HG02642 (cell line): ENCODE data around the gene FBXO40.

Source experiments
- ATAC-seq: cut with Tn5 transposase; IDR thresholded peaks from one replicate; pipeline ENCODE4 v1.9.1; 2021; ENCODE audit warnings: mild to moderate bottlenecking; ENCODE audit not compliant: unreplicated experiment, poor library complexity

FBXO40 gene

DNA sequence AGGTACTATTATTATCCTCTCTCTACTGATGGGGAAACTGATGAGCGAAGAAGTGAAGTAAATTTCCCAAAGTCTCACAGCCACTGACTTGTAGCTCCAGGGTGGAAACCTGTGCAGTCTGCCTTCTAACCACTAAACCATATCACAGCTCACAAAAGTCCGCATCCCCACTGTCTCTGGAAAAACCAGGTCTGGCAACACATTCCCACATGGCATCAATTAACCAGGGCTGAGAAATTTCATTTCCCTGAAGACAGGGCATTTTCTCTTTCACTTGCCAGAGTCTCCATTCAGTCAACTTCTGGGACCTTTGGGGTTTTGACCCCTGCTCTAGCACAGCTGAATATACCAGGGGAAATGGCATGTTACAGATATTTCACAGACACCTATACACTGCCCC, 26.5 kb downstream of the FBXO40 start:
- ATAC-seq: no peak

DNA sequence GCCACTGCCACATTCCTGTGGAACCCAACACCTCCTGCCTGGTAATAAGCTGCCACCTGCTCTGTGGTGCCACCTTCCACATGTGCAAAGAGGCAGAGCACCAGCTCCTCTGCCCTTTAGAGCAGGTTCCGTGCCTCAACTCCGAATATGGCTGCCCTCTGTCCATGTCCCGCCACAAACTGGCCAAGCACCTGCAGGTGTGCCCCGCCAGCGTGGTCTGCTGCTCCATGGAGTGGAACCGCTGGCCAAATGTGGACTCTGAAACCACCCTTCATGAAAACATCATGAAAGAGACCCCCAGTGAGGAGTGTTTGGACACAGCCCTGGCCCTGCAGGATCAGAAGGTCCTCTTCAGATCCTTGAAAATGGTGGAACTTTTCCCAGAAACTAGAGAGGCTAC, 28.3 kb downstream of the FBXO40 start:
- ATAC-seq: no peak

DNA sequence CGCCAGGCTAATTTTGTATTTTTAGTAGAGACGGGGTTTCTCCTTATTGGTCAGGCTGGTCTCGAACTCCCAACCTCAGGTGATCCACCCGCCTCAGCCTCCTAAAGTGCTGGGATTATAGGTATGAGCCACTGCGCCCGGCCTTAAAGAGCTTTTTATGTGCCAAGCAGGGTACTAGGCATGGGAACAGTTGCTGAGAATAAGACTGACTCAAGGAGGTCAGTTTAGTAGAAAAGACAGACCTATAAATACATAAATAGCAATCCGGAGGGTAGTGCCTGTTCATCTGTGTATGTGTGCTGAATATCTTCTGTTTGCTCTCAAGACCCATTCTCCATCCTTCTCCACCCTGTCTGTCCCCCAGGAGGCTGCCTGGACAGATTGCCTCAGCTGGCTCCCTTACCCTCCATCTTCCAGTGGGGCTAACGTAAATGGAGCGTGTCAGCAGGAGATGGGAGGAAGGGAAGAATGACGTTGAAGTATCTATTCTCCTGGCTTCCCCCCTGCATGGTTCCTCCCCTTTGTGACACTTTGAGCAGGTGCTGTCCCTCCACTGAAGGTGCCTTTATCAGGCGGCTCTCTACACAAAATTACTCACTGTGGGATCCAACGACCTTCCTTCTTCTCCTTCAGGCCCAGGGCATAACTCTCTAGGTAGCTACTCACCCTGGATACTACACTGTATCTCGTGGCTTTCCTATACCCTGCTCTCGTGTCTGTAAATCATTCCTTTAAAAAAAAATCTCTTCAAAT, 31.1 kb downstream of the FBXO40 start:
- no peak for ATAC-seq

DNA sequence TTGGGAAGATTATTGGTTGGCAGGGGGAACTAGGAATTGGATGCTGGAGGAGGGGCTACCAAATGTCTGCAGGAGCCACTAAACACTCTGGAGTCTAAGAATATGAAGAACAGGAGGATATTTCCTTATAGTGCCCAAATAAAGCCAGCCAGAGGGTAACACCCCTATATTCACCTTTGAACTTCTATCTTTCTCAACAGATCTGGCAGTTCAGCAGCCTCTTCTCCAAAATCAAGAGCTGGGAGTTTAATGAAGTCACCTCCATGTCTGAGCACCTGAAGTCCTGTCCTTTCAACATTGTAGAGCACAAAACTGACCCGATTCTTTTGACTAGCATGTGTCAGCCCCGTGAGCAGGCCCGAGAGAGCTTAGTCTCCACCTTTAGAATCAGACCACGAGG, 33.3 kb downstream of the FBXO40 start:
- ATAC-seq: no peak

DNA sequence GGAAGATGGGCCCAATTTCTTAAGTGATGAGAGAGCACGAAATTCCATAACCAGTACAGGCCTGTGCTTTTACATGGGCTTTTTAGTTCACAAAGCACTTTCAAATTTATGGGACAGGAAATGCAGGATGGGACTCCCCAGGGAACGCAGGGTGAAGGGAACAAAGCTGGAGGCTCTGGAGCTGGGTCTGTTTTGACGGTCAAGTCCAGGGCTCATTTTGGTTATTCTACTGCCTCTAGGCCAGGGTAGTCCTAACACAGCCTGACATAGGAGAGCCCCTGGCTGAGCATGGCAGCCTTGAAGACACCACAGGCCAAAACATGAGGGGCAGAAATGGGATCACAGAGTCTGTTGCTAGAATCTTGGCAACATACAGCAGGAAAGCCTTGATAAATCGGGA, 34.0 kb downstream of the FBXO40 start:
- ATAC-seq: no peak

DNA sequence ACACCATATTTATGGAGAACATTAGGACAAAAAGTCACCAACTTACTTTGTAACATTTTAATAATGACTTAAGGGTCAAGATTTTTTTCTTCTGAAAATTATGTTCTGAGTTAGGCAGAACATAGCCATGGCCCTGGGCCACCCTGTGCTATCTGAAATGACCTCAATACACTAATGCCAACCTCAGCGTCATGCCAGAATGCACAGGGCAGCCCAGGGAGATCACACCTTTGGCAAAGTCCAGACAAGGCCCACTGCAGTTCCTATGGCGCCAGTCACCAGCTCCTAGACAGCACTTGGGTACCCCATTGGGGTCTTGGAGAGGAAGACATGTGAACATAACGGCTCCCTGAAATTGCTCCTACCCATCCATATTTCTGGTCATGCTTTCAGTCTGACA, 34.4 kb downstream of the FBXO40 start:
- no peak for ATAC-seq

DNA sequence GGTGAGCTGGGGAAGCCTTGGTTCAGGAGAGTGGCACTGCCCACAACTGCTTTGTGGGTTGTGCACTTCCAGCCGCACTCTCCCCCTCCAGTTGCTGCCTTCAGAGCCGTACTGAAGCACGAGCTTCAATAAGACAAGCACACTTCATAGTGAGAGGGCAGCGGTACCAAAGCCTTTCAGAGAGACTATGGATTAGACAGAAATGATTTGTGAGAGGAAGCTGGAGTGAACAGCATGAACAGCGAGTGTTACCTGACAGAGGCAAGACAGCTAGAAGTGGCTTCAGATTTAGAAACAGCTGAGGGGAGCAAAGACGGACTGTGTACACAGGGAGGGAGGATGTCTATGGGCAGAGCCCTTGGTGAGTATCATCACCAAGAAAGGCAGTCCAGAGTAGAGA, 36.4 kb downstream of the FBXO40 start:
- no peak for ATAC-seq

DNA sequence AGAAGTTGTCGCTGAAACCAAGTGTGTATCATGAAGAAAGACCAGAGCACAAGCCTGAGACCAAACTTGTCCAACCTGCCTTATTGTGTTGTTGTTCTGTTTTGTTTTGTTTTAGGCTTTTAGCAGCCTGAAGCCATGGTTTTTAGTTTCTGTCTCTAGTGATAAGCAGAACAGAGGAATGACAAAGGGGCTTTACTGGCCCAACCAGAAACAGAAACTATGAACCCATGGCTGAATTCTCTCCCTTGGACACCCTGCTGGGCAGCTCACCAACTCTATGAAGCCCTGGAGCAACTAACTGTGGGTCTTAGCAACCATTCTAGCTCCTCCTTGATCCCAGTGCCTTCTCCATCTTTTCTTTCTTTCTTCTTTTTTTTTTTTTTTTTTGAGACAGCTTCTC, 37.2 kb downstream of the FBXO40 start:
- no peak for ATAC-seq

DNA sequence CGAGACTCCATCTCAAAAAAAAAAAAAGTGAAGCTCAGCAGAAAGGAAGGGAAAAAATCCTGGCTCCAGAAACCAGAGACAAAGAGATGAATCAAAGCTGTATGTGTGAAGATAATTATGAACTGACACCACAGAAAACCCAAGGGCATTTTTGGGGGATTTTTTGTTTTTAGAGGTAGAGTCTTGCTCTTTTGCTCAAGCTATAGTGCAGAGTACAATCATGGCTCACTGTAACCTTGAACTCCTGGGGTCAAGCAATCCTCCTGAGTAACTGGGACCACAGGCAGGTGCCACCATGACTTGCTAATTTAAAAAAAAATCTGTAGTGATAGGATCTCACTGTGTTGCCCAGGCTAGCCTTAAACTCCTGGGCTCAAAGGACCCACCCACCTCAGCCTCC, 44.7 kb downstream of the FBXO40 start:
- peak; percentile 50 for ATAC-seq

DNA sequence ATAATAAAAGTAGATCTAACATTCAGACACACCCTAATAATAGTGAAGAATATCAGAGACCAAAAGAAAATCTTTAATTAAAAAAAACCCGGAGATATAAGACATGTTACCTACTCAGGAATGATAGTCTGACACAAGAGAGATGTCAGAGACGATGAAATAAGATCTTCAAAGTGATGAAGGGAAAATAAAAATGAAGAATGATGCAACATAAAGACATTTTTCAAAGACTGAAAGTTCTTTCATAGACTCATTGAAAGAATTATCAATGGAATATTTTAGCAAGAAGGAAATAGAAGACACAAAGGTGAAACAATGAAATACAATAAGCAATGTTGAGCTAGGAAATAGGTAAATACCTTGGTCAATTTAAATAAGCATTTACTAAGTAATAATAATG, 47.9 kb downstream of the FBXO40 start:
- ATAC-seq: no peak

DNA sequence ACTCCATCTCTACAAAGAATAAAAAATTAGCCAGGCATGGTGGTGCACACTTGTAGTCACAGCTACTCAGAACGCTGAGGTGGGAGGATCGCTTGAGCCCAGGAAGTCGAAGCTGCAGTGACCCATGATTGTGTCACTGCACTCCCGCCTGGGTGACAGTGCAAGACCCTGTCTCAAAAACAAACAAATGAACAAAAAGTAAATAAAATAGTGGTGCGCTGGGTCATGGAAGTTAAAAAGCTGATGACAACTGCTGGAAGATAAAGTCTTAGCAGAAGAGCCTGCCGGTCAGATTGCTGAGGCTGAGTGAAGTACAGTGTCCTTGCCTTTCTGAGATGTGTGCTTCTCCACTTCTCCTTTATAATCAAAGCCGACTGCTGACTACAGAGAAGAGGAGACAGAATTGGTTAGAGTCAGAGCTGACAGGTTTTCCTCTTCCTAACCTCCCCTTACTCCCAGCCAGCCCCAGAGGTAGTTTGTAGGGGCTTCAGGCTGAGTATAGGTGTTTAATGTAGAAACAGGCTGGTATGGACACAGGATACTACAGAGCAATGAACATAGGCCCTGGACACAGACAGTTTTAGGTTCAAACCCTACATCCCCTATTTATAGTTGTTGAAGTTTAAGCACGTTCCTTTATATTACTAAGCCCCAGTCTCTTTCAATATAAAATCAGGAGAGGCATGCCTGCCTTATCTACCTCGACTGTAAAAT, 49.6 kb downstream of the FBXO40 start:
- ATAC-seq: no peak

DNA sequence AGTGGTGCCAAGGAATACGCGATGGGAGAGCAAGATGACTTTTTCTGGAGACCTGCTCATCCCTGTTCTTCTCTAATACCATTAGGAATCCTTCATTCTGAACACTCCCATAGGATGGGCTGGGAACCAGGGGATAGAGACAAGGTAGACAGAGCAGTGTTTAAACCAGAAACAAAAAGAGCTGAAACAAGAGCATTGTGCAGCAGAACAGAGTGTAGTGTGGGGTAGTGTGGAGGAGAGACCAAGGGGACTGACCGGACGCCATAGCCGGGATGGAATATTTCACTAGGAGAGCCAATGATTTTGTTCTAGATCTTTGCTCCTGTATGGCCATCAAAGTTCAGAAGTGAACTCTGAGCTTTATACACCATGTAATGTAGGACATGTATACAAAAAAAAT, 51.9 kb downstream of the FBXO40 start:
- no peak for ATAC-seq

DNA sequence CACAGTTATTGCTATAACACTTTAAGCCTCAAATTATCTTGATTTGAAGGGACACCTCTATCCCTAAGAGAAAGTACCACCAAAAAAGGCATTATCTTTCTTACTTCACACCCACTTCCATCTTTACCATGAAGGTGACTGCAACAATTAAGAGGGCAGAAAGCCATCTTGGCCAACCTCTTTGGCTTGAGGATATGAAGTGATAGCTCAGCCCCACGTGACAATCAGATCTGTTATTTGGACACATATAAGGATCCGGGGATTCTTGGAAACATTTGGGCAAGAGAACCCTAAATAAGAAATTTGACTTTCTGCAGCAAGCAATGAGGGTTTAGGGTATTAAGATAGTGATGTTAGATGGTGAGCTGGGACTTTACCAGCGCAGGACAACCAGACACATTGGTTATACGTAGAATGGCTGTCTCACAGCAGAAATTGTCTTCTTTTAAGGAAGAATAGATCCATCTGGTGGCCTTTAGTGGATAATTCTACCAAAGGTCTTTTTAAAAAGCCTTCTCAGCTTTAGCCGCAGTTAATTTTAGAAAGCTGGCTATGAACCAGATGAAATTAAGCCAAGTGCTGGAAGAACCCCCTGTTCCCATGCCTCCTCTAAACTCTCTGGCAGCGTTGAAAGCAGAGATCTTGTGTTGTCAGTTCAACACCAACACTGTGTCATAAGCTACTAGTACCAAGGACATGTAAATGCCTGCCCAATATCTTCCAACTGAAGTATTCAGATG, 55.2 kb downstream of the FBXO40 start:
- no peak for ATAC-seq

DNA sequence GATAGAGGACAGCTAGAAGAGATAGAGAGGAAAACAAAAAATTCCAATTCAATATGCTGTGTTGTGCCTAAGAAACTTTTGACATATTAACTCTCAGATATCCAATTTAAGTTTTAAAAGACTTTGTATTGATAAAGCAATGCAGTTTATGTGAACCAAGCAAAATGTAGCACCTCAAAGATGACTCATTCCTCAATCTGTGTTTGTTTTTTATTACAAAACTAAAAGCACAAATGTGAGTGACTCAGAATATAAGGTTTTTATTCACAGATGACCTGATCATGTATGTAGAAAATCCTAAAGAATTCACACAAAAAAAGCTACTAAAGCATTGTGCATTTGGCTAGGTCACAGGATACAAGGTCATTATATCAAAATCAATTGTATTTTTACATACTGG, 56.5 kb downstream of the FBXO40 start:
- no peak for ATAC-seq

DNA sequence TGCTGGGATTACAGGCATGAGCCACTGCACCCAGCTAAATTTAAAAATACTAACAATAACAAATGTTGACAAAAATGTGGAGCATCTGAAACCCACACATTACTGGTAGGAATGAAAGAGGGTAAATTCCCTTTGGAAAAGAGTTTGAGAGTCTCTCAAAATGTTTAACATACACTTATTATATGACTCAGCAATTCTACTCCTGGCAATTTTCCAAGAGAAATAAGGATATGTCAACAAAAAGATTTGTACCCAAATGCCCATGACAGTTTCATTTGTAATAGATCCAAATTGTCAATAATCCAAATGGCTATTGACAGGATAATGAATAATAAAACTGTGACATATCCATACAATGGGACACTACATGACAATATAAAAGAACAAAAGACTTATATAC, 58.5 kb downstream of the FBXO40 start:
- ATAC-seq: no peak

DNA sequence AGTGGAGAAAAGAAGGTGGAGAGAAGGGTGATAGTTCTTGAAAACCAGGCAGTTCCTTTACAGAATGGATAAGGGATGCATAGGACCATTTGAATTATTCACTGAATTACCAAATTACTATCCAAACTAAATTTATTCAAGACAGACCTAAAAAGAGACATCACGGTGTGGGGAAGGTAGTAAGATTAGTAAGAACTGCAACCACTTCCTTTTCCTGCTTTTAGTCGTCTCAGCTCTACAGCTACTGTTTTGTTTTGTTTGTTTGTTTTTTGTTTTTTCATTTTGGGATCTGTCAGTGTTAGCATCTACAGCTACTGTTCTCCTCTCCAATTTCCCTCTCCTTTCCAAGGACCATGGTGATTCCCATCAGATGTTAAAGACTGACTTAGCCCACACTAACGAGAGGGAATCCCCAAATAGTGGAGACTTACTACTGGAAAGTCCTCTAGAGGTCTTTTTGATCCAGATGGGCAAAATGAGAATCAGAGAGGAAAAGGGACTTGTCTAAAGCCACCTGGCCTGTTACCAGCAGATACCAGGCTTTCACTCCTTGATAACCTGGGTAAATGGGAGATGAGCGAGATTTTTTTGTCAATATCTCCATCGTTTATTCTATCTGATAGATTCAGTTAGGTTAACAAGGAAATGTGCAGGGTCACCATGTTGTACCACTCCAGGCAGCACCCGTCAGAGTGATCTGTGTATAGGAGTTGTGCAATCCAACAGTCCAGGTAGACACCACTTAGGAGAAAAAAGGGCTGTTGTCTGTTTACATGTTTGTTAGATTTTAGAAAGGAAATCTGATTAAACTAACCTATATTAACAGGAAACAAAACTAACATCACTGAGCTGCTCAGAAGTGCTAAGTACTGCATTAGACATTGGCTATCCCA, 61.6 kb downstream of the FBXO40 start:
- ATAC-seq: peak; percentile 80

DNA sequence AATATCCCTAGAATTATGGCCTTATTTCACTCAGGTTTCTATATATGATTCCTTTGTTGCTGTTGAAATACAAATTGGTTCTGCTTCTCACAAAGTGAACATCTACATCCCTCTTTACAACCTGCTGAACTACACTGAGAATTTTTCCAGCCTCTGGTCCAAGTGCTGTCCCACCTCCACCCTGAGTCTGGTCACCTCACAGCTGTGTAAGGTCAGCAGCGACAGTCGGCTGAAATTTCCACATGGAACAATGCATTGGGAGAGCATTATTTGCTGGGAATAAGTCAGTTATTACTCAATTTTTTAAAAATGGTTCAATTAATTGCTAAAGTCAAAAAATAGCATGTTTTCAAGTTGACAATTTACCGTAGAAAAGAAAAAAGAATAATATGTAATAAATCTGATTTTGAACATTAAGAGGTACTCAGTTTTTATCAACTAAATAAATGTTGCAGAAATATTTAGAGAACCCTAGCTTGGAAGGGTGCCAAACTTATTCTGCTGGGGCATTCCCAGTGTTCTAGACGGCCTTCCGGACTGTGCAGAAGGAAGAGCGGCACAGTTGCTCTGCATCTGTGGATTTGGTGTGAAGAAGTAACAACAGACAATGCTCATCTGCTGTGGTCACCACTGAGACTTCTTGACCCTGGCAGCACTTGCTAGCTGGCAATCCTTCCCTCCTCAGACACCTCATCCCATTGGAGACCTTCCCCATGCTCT, 65.7 kb downstream of the FBXO40 start:
- ATAC-seq: no peak

DNA sequence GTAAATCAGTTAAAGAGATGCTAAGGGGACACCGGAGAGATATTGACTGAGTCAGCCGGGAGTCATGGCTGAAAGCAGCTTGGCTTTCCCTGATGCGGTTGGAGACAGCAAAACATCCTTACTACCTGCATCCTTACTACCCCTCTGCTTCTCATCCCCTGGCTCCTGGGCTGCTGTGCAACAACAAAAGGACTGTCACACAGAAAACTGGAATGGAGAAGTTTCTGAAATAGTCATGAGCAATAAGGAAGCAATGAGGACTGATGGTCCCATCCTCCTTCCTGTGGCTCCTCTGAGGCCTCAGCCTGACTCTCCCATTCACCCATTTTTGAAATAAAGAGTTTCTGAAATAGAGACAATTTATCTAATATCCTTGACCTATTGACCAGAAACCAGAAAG, 66.4 kb downstream of the FBXO40 start:
- no peak for ATAC-seq

DNA sequence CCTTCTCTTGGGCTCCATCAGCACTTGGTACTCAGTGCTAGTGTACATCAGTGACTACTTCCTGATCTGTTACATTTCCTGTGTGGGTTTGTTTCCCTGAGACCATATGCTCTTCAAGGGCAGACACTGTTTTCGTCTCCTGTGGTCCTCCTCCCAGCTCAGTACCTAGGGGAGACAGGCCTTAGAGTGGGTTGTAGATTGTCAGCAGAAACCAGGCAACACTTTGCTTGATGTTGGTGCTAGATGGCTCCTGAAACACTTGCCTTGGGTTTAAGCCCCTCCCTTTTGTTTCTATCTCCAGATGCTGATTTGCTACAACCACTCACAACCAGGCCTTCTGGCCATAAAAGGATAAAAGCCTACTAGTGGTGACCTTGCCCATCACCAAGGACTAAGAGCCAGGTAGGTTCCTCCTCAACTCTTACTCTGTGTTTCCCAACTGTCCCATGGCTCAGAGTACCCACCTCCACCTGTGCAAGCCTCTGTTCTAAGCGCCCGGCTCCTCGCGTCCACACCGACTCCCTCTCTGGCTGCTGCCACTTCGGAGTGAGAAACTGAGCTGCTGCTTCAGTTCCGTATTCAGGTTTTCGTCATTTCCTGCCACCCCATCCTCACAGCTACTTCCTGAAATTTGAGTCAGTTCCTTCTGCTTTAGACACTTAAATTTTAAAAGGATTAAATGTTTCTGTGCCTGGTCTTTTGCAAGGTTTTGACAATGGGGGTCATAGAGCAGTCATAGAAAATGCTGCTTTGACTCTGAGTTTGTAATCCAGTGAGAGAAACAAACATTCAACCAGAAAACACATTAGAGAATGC, 67.4 kb downstream of the FBXO40 start, which contains the start of gene HCLS1:
Gene HCLS1, minus strand, starts transcription at position 548 of the 816 bp plus-strand sequence. CDS start 2,556 bp downstream, outside the sequence.
- ATAC-seq: peak; percentile 85
